ENCODE measurements around the gene DNAH12.

DNA sequence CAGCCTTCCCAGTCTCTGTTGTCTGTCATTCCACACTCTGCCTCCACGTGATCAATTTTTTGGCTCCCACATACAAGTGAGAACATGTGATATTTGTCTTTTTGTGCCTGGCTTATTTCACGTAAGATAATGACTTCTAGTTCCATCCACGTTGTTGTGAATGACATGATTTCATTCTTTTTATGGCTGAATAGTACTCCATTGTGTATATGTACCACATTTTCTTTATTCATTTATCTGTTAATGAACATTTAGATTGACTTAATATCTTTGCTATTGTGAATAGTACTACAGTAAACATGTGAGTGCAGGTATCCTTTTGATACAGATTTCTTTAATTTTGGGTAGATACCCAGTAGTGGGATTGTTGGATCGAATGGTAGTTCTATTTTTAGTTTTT, 283.0 kb downstream of the DNAH12 start:
- TF ChIP-seq, protein P1, sequence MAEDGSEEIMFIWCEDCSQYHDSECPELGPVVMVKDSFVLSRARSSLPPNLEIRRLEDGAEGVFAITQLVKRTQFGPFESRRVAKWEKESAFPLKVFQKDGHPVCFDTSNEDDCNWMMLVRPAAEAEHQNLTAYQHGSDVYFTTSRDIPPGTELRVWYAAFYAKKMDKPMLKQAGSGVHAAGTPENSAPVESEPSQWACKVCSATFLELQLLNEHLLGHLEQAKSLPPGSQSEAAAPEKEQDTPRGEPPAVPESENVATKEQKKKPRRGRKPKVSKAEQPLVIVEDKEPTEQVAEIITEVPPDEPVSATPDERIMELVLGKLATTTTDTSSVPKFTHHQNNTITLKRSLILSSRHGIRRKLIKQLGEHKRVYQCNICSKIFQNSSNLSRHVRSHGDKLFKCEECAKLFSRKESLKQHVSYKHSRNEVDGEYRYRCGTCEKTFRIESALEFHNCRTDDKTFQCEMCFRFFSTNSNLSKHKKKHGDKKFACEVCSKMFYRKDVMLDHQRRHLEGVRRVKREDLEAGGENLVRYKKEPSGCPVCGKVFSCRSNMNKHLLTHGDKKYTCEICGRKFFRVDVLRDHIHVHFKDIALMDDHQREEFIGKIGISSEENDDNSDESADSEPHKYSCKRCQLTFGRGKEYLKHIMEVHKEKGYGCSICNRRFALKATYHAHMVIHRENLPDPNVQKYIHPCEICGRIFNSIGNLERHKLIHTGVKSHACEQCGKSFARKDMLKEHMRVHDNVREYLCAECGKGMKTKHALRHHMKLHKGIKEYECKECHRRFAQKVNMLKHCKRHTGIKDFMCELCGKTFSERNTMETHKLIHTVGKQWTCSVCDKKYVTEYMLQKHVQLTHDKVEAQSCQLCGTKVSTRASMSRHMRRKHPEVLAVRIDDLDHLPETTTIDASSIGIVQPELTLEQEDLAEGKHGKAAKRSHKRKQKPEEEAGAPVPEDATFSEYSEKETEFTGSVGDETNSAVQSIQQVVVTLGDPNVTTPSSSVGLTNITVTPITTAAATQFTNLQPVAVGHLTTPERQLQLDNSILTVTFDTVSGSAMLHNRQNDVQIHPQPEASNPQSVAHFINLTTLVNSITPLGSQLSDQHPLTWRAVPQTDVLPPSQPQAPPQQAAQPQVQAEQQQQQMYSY (CRISPR knock-in tag; IDR thresholded peaks at IDR 0.05): no peak
- TF ChIP-seq CEBPB (IDR thresholded peaks at IDR 0.05; ENCODE audit: borderline replicate concordance, low read depth, low read length) (no peak), HMG20B (CRISPR knock-in tag; conservative IDR thresholded peaks at IDR 0.05) (no peak)
- TF ChIP-seq, protein P2, sequence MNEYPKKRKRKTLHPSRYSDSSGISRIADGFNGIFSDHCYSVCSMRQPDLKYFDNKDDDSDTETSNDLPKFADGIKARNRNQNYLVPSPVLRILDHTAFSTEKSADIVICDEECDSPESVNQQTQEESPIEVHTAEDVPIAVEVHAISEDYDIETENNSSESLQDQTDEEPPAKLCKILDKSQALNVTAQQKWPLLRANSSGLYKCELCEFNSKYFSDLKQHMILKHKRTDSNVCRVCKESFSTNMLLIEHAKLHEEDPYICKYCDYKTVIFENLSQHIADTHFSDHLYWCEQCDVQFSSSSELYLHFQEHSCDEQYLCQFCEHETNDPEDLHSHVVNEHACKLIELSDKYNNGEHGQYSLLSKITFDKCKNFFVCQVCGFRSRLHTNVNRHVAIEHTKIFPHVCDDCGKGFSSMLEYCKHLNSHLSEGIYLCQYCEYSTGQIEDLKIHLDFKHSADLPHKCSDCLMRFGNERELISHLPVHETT (CRISPR knock-in tag; conservative IDR thresholded peaks at IDR 0.05): no peak

All from HepG2 (cell line).